HepG2 (cell line): ENCODE measurements around the gene PRSS2. TPM values are rescaled to one million over a fixed set of nuclear protein-coding genes. Genes with fewer than 3 reads are reported as not detected.

Experiments
- ATAC-seq: fragments of 200-7000 bp; cut with Tn5 transposase; 3 replicates; pipeline ENCODE4 v1.9.1; 2020; ENCODE audit warnings: mild to moderate bottlenecking, moderate library complexity
- BruUV-seq: library from RNA; stranded (reverse); fragments of 400-500 nt; replicated peaks from 2 replicates; lab custom pipeline; 2021; lab: Mats Ljungman, UMichigan
- CTCF ChIA-PET: fragments of 300-600 bp; formaldehyde crosslinking; extraction: SDS; loops from one replicate; lab custom pipeline; 2021; ENCODE audit warnings: low total read pairs, inconsistent platforms, low intra/inter-chr PET ratio; lab: Yijun Ruan, JAX
- POLR2A ChIA-PET: fragments of 350-600 bp; sonication (Branson Sonifier 250); formaldehyde crosslinking; loops from one replicate; lab custom pipeline; 2020; ENCODE audit warnings: antibody characterized with exemption, inconsistent platforms; lab: Yijun Ruan, JAX
- DNase-seq: peaks from one replicate; pipeline ENCODE4 v3.0.0-alpha.2; 2015; ENCODE audit warnings: low spot score
- FAIRE-seq: peaks from 3 replicates; lab custom pipeline; 2011; peaks lifted over from hg19 to GRCh38; lab: Jason Lieb, UNC
- H2AFZ ChIP-seq: one replicate; pipeline ENCODE4 v1.6.1; 2011; ENCODE audit warnings: low read length, inconsistent platforms
- H3K27ac ChIP-seq: fragments of 300-600 bp; 3 replicates; pipeline ENCODE4 v1.8.0; 2011; ENCODE audit warnings: mixed run types, mild to moderate bottlenecking, mixed read lengths, low read length, inconsistent platforms; ENCODE audit not compliant: insufficient read depth; ENCODE audit errors: extremely low read length
- H3K27me3 ChIP-seq, 2 experiments: fragments of 200-600 bp in 1 of 2; 2 replicates in 1 of 2; 3 replicates in 1 of 2; pipeline versions ENCODE4 v1.6.0 to v1.8.0; 2011; ENCODE audit warnings: low read length in 2 of 2, mild to moderate bottlenecking in 2 of 2, moderate library complexity in 2 of 2, inconsistent platforms in 1 of 2; ENCODE audit not compliant: insufficient read depth in 2 of 2, control insufficient read depth in 1 of 2
- H3K36me3 ChIP-seq, 2 experiments: fragments of 200-600 bp in 1 of 2; replicated peaks in 1 of 2; 2 replicates in 1 of 2; 3 replicates in 1 of 2; pipeline versions ENCODE4 v1.5.1 to v1.8.0; 2011; ENCODE audit warnings: low read length in 2 of 2, inconsistent platforms in 1 of 2; ENCODE audit not compliant: insufficient read depth in 2 of 2, control insufficient read depth in 1 of 2
- H3K4me1 ChIP-seq: 2 replicates; pipeline ENCODE4 v1.5.1; 2012; ENCODE audit warnings: low read length, inconsistent platforms; ENCODE audit not compliant: insufficient read depth
- H3K4me2 ChIP-seq: 2 replicates; pipeline ENCODE4 v1.6.0; 2011; ENCODE audit warnings: low read depth, low read length, inconsistent platforms
- H3K4me3 ChIP-seq, 3 experiments: fragments of 200-600 bp in 1 of 3; sonication (generic), shearing (Covaris generic) in 1 of 3; replicated peaks in 1 of 3; 2 replicates each; pipeline ENCODE4 v1.5.1; 2011 to 2016; ENCODE audit warnings: low read length in 3 of 3, inconsistent platforms in 2 of 3, low read depth in 2 of 3, mild to moderate bottlenecking in 2 of 3, control low read depth in 1 of 3, mixed read lengths in 1 of 3; ENCODE audit not compliant: insufficient read depth in 1 of 3
- H3K79me2 ChIP-seq: one replicate; pipeline ENCODE4 v1.6.1; 2011; ENCODE audit warnings: low read length, inconsistent platforms; ENCODE audit not compliant: insufficient read depth
- H3K9ac ChIP-seq: 2 replicates; pipeline ENCODE4 v1.6.0; 2011; ENCODE audit warnings: mild to moderate bottlenecking, low read depth, low read length, inconsistent platforms; ENCODE audit not compliant: insufficient read depth
- H3K9me3 ChIP-seq: 2 replicates; pipeline ENCODE4 v1.5.1; 2012; ENCODE audit warnings: mild to moderate bottlenecking, low read length
- H4K20me1 ChIP-seq: 2 replicates; pipeline ENCODE4 v1.6.0; 2011; ENCODE audit warnings: inconsistent platforms, mild to moderate bottlenecking, low read length, moderate library complexity; ENCODE audit not compliant: insufficient read depth
- FIP1L1 ChIP-seq: fragments of 200-400 bp; formaldehyde crosslinking; IDR thresholded peaks from 2 replicates; pipeline ENCODE4 v1.6.1; 2018; ENCODE audit warnings: low read depth, mild to moderate bottlenecking, low read length, moderate library complexity, borderline replicate concordance; ENCODE audit not compliant: insufficient read depth
- FOXP1 ChIP-seq, 2 experiments: fragments of 450-650 bp in 1 of 2; IDR thresholded peaks; 2 replicates each; pipeline ENCODE4 v1.6.1; 2017 to 2018; ENCODE audit warnings: antibody characterized with exemption in 1 of 2
- GABPA ChIP-seq, 2 experiments: IDR thresholded peaks; 2 replicates each; pipeline ENCODE4 v1.6.1; 2011 to 2016; ENCODE audit warnings: low read depth in 2 of 2, low read length in 1 of 2, missing biosample characterization in 1 of 2, missing genetic modification characterization in 1 of 2
- HCFC1 ChIP-seq: fragments of 150-350 bp; IDR thresholded peaks from 2 replicates; pipeline ENCODE4 v1.6.1; 2014; ENCODE audit warnings: low read depth, low read length
- HOXD1 ChIP-seq: sonication (generic); formaldehyde crosslinking; IDR thresholded peaks from 2 replicates; pipeline ENCODE4 v1.5.0; 2020; ENCODE audit warnings: missing genetic modification reagents
- MAX ChIP-seq: IDR thresholded peaks from 2 replicates; pipeline ENCODE4 v1.6.1; 2012; ENCODE audit warnings: inconsistent platforms
- SMYD3 ChIP-seq: sonication (generic); formaldehyde crosslinking; IDR thresholded peaks from 2 replicates; pipeline ENCODE4 v1.8.1; 2023; ENCODE audit warnings: mild to moderate bottlenecking, missing genetic modification reagents
- TFAP4 ChIP-seq: sonication (generic); IDR thresholded peaks from 2 replicates; pipeline ENCODE4 v1.6.1; 2016; ENCODE audit warnings: low read depth, borderline replicate concordance
- ZBTB21 ChIP-seq: sonication (generic); formaldehyde crosslinking; IDR thresholded peaks from 2 replicates; pipeline ENCODE4 v1.4.0; 2020; ENCODE audit warnings: missing genetic modification reagents
- ZNF224 ChIP-seq: sonication (generic); formaldehyde crosslinking; IDR thresholded peaks from 2 replicates; pipeline ENCODE4 v1.5.0; 2020; ENCODE audit warnings: mild to moderate bottlenecking, missing genetic modification reagents
- ZNF260 ChIP-seq: sonication (generic); formaldehyde crosslinking; IDR thresholded peaks from 2 replicates; pipeline ENCODE4 v1.4.0; 2020; ENCODE audit warnings: missing genetic modification reagents, low read depth, mild to moderate bottlenecking, borderline replicate concordance
- ZNF510 ChIP-seq: sonication (generic); formaldehyde crosslinking; IDR thresholded peaks from 2 replicates; pipeline ENCODE4 v1.4.0; 2020; ENCODE audit warnings: low read depth, mild to moderate bottlenecking, missing genetic modification reagents
- ZNF790 ChIP-seq: sonication (generic); formaldehyde crosslinking; IDR thresholded peaks from 2 replicates; pipeline ENCODE4 v1.8.0; 2022; ENCODE audit warnings: missing genetic modification reagents, mild to moderate bottlenecking, borderline replicate concordance
- ZSCAN20 ChIP-seq: sonication (generic); formaldehyde crosslinking; IDR thresholded peaks from 2 replicates; pipeline ENCODE4 v1.4.0; 2020; ENCODE audit warnings: missing genetic modification reagents, mild to moderate bottlenecking, borderline replicate concordance
- ZSCAN30 ChIP-seq: sonication (generic); formaldehyde crosslinking; IDR thresholded peaks from 2 replicates; pipeline ENCODE4 v1.5.0; 2020; ENCODE audit warnings: mild to moderate bottlenecking, missing genetic modification reagents
- WGBS: methylation state at CpG from one replicate; pipeline ENCODE4 v1.1.6; 2017; ENCODE audit warnings: low lambda C conversion rate; 5-methylcytosine and 5-hydroxymethylcytosine counted together
- in situ Hi-C: cut with HindIII; loops from 2 replicates; pipeline ENCODE4 v1.10.0; 2017; ENCODE audit warnings: low pct_unique_long_range_greater_than_20kb; ENCODE audit not compliant: extremely low pct_ligation_motif_present
- intact Hi-C: fragments of 100-400 bp; cut with micrococcal nuclease; formaldehyde crosslinking; loops from one replicate; pipeline ENCODE4 v1.10.0; 2022; ENCODE audit not compliant: unreplicated experiment
- polyA plus RNA-seq, 8 experiments: library from polyadenylated mRNA; depleted of rRNA in 3 of 8; stranded (reverse) in 7 of 8; unstranded in 1 of 8; fragments of >200 nt; fragmentation: Illumina TruSeq in 4 of 8; extraction: Trizol in 4 of 8; gene quantifications; 2 replicates each; pipeline versions ENCODE4 v1.2.1 to v1.2.3, GENCODE V29; 2011 to 2016; ENCODE audit warnings: low read depth in 4 of 8, missing spikeins in 1 of 8, mixed read lengths in 1 of 8; ENCODE audit not compliant: insufficient read depth in 1 of 8
- total RNA-seq, 5 experiments: library from RNA; depleted of rRNA; stranded (reverse); fragments of >200 nt; fragmentation: Illumina TruSeq; extraction: Trizol; gene quantifications; 2 replicates each; pipeline ENCODE4 v1.2.3, GENCODE V29; 2016; ENCODE audit warnings: low read depth in 1 of 5
- TF ChIP-seq, protein P1 (sequence below): sonication (generic); formaldehyde crosslinking; IDR thresholded peaks from 2 replicates; pipeline ENCODE4 v1.5.0; 2020; ENCODE audit warnings: missing genetic modification reagents
- TF ChIP-seq, protein P2 (sequence below): sonication (generic); formaldehyde crosslinking; IDR thresholded peaks from 2 replicates; pipeline ENCODE4 v1.5.0; 2020; ENCODE audit warnings: missing genetic modification reagents
- TF ChIP-seq, protein P3 (sequence below): sonication (generic); formaldehyde crosslinking; IDR thresholded peaks from 2 replicates; pipeline ENCODE4 v1.5.0; 2020; ENCODE audit warnings: mild to moderate bottlenecking, missing genetic modification reagents, moderate library complexity

PRSS2 gene
- total and polyA plus RNA-seq, 2 of the 13 experiments (the other 11 are each of a cell fraction or from before 2014, with no cell fraction given) = not detected

DNA sequence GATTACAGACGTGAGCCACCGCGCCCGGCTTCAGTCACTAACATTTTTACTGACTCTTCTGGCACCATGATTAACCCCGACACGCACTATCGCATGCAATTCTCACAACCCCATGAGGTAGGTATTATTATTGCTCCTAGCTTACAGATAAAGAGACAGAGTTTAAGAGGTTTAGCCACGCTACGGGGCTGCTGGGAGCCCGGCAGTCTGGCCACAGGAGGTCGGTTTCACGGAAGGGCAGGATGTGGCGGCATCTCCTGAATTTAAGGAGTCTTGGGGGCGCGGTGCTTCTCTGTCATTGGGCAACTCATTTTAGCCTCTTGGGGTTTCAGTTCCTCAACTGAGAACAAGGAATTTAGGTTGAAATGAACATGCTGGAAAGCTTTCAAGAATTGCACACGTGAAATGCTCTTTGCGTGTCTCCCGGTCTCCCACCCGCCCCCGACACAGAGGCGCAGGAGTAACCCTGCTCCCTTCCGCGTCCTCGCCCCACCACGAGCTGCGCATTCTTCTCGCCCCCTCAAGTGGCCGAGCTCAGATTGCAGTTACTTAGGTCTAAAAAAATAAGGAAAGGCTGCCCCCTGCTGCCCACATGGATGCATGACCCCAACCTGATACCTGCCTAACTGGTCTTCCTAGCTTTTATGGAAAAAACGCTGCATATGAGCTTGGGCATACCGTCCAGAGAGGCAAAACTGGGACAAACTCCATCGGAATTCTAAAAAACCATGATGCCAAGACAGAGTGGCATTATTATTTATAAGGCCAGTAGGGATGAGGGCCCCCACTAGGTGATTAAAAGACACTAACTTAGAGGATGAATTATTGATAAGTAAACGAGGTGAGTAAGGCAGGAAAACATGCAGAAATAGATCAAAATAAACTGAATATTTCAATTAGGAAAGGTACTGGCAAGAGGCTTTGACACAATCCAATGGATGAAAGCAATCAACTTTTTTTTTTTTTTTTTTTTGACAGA lies 12.4 kb downstream of the PRSS2 start:
- H3K27ac ChIP-seq = no peak overlapping the region
- no peaks in the 10 kb centered on the region for H3K36me3 ChIP-seq
- ChIA-PET POLR2A (no interaction called here), CTCF (interaction anchor here (0.6 to 2.1 kb wide), 7 partner anchors 70 to 249 kb away, joined by 3 to 30 read pairs (median 10); no protein-coding TSS in a partner anchor)
- FAIRE-seq (peak; percentile 70), DNase-seq (peak; percentile 83), ATAC-seq (peak; percentile 93)
- no peaks in the 10 kb centered on the region for H3K4me1 ChIP-seq
- no peaks in the 10 kb centered on the region for H3K9me3 ChIP-seq
- no TSS peak for BruUV-seq
- no peaks in the 10 kb centered on the region for H3K79me2 ChIP-seq
- no peaks in the 10 kb centered on the region for H4K20me1 ChIP-seq
- intact Hi-C loops = loop anchor here (1.0 kb wide), 3 partner anchors 71 to 179 kb away; no protein-coding TSS in a partner anchor
- no peak overlapping the region for H3K9ac ChIP-seq
- H3K4me2 ChIP-seq = peak overlapping the region; percentile 23; the same call in 1 of the 2 replicates
- H3K4me3 ChIP-seq = no peak overlapping the region
- H2AFZ ChIP-seq = no peak overlapping the region
- in situ Hi-C loops = loop anchor here (5.0 kb wide), 1 partner anchor 151 kb away; no protein-coding TSS in a partner anchor
- WGBS = 25% methylated on average over 25 of the region's 32 CpGs
- peaks cover 0 to 10% of the 10 kb centered on the region in 2 experiments; a peak in 3 of 5 replicates for H3K27me3 ChIP-seq
- TF ChIP-seq ZSCAN20 (CRISPR knock-in tag) (no peak), TFAP4 (no peak), FIP1L1 (no peak), ZNF224 (no peak), SMYD3 (CRISPR knock-in tag) (no peak), ZNF260 (CRISPR knock-in tag) (no peak), GABPA (IDR thresholded peaks at IDR 0.05; ENCODE audit: low read depth, low read length) (no peak), GABPA (CRISPR knock-in tag; IDR thresholded peaks at IDR 0.05; ENCODE audit: low read depth) (no peak), ZSCAN30 (no peak), ZNF790 (CRISPR knock-in tag) (no peak), HCFC1 (no peak), MAX (0 out of 2 replicates have a peak, but pooled peaks have one; percentile 41), ZNF510 (no peak), HOXD1 (CRISPR knock-in tag) (no peak), FOXP1 (IDR thresholded peaks at IDR 0.05) (no peak), FOXP1 (CRISPR knock-in tag; IDR thresholded peaks at IDR 0.05) (no peak), ZBTB21 (no peak)
- TF ChIP-seq, protein P1, sequence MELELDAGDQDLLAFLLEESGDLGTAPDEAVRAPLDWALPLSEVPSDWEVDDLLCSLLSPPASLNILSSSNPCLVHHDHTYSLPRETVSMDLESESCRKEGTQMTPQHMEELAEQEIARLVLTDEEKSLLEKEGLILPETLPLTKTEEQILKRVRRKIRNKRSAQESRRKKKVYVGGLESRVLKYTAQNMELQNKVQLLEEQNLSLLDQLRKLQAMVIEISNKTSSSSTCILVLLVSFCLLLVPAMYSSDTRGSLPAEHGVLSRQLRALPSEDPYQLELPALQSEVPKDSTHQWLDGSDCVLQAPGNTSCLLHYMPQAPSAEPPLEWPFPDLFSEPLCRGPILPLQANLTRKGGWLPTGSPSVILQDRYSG (CRISPR knock-in tag) = no peak
- TF ChIP-seq, protein P2, sequence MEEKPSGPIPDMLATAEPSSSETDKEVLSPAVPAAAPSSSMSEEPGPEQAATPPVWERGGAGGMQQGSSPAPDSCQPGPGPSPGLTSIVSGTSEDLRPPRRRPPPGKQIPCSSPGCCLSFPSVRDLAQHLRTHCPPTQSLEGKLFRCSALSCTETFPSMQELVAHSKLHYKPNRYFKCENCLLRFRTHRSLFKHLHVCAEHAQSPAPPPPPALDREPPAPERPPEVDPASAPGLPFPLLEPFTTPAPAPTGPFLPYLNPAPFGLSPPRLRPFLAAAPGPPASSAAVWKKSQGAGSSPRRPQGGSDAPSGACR (CRISPR knock-in tag) = no peak
- TF ChIP-seq, protein P3, sequence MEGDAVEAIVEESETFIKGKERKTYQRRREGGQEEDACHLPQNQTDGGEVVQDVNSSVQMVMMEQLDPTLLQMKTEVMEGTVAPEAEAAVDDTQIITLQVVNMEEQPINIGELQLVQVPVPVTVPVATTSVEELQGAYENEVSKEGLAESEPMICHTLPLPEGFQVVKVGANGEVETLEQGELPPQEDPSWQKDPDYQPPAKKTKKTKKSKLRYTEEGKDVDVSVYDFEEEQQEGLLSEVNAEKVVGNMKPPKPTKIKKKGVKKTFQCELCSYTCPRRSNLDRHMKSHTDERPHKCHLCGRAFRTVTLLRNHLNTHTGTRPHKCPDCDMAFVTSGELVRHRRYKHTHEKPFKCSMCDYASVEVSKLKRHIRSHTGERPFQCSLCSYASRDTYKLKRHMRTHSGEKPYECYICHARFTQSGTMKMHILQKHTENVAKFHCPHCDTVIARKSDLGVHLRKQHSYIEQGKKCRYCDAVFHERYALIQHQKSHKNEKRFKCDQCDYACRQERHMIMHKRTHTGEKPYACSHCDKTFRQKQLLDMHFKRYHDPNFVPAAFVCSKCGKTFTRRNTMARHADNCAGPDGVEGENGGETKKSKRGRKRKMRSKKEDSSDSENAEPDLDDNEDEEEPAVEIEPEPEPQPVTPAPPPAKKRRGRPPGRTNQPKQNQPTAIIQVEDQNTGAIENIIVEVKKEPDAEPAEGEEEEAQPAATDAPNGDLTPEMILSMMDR (CRISPR knock-in tag) = peak; percentile 91
